ENCODE measurements around the gene PSTPIP2.
"Not testable (repeated sequence)": the region's sequence is repeated elsewhere in the genome, so short reads cannot be mapped to it uniquely, and the experiment has no call there.

Gene PSTPIP2

DNA sequence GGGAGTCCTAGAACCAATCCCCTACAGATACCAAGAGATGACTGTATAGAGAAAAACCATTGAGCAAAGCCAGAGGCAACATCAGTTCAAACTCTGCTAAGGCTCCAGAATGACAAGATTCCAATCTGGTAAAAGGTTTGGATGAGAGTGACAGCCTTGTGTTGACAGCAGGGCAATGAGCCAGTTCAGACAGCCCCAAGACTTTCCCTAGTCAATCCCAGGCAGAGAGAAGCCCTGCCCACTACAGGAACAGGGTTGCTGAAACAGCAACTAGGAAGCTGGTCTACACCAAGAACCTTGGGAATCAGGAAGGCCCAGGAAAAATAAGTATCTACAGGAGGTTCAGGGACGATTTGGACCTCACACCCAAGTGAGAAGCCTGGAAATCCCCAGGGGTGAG, 3.3 kb downstream of the PSTPIP2 start:
- no peak for DNase-seq

DNA sequence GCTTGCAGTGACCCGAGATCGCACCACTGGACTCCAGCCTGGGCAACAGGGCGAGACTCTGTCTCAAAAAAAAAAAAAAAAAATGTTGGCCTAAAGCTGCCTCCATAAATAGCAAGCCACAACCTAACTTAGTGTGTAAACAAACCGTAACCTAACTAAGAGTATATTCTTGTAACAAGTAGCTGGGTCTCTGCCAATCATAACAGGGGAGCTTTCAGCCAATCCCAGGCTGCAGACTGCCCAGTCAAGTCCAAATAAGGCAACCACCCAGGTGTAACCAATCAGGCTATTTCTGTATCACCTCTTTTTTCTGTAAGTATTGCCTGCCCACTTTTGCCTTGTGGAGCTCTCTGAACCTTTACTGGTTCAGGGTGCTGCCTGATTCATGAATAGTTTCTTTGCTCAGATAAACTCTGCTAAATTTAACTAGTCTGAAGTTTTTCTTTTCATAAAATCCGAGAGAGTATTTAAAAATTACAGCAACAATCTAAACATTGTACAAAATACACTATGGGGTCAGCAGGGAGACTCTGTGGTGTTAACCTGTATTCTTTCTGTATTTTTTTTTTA, 4.5 kb downstream of the PSTPIP2 start:
- no peak for DNase-seq

DNA sequence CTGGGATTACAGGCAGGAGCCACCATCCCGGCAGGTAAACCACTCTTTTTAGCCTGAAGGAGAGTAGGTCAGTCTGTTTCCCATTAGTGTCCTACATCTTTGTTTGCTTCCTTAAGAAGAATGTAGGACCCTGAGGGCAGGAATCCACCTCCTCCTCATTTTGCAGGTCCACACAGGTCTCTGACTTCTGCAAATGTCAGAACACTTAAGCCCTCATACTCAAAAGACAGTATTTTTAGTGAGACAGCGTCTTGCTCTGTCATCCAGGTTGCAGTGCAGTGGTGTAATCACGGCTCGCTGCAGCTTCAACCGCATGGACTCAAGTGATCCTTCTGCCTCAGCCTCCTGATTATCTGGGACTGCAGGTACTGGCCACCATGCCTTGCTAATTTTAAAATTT, 9.3 kb downstream of the PSTPIP2 start:
- DNase-seq = no peak

- DNase-seq = no peak
These were observed 10.3 kb downstream of the PSTPIP2 start for GRCh38 chr18:46061796-46062195.

DNA sequence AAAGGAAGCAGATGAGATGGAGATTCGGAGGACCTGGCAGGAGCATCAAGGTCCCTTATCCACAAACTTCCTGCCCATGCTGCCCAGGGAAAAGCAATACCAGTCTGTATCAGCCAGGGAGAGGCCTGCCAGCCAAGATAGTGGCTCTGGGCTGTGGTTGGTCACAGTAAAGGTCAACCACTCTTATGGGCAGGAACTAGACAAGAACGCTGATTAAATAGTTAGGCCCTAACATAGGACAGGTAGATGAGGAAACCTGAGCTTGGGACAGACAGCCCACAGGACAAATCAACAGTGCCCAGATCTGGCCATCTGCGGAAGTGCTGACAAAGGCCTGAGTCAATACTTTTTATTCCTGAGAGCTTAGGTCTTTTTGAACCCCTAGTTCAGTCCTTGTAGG, 10.7 kb downstream of the PSTPIP2 start:
- no peak for DNase-seq

DNA sequence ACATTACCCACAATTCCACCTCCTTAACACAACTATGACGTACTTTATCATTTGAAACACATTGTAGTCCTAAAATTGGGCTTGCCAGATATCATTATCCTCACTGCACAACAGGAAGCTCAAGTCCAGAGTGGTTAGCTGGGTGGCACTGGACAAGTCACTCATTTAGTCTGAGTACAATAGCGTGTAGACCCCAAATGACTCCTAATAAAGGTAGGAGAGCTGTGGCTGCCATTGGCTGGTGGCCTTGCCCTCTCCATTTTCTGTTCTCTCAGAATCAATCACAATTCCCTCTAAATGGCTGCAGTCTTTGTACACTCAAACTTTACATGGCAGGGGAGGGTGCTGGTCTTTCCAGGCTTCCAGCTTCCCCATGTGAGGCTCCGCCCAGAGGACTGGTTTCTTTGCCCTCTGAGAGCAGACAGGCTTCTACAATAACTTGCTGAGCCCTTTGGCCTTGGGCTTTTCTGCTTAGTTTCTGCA, 11.7 kb downstream of the PSTPIP2 start:
- DNase-seq = no peak

- DNase-seq = no peak
These were observed 16.2 kb downstream of the PSTPIP2 start for GRCh38 chr18:46055838-46056230.

GRCh38 chr18:46054956-46055837, 16.9 kb downstream of the PSTPIP2 start:
- DNase-seq = no peak

DNA sequence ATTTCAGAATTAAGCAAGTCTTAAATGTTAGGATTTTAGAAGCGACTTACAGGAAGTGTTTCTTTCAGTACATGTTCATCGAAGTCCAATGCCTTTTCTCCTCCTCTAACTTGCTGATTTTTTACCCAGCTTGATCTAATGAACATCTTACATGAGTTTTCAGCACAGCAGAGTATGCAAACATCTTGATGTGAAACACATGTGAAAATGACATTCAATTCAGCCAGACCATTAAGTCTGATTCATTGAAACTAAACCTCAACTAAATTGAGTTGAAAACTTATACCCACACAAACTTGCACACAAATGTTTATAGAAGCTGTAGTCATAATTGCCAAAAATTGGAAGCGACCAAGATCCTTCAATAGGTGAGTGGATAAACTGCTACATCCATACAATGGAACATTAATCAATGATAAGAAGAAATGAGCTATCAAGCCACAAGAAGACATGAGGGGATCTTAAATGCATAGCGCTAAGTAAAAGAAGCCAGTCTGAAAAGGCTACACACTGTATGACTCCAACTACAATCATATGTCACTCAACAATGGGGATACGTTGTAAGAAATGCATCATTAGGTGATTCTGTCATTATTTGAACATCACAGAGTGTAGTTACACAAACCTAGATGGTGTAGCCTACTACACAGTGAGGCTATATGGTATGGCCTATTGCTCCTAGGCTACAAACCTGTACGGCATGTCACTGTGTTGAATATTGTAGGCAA, 18.5 kb downstream of the PSTPIP2 start:
- DNase-seq = no peak

DNA sequence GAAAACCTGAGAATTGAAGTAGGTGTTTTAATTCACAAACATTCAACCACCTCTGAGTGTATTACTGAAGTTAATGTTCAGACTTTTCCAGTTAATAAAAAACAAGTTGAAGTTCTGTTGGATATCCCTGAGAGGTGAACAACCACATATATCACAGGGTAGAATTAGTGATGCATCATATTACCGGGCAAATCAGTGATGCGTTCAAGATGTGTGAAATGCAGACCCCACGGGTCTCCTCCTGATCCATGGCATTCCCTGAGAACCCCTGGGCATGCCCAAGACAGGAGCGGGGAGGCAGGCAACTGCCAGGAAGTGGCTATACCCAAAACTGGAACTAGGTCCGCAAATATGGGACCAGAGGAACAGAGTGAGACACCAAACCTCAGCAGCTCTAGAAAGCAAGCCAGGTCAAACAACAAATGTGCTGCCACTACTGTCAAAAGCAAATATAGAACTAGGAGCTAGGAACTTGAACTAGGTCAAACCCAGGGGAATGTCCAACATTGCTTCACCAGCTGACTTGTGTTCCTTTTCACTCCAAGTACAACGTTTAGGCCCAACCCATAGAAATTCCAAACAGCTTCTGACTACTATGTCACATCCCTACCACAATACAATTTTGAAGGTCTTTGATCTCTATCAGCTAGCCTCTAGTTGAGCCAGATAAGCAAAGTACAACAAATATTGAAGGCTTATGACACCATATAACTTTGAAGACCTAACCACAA, 20.2 kb downstream of the PSTPIP2 start:
- no peak for DNase-seq

GRCh38 chr18:46050268-46050667, 21.8 kb downstream of the PSTPIP2 start:
- no peak for DNase-seq

DNA sequence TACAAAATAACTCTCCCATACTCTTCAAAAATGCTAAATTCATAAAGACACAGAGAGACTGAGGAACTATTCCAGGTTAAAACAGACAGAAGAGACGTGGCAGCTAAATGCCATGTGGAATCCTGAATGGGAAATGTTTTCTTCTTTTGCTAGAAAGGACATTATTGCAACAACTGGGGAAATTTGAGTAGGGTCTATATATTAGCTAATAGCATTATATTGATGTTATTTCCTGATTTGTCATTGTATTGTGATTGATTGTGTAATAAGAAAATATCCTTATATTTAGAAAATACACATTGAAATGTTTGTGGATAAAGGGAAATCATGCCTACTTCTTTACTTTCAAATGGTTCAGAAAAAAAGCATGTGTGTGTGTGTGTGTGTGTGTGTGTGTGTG, 23.4 kb downstream of the PSTPIP2 start:
- no peak for DNase-seq

- DNase-seq = not testable (repeated sequence)
These were observed 24.7 kb downstream of the PSTPIP2 start for GRCh38 chr18:46047369-46047768.

- DNase-seq = no peak
These were observed 25.4 kb downstream of the PSTPIP2 start for GRCh38 chr18:46046688-46047087.

DNA sequence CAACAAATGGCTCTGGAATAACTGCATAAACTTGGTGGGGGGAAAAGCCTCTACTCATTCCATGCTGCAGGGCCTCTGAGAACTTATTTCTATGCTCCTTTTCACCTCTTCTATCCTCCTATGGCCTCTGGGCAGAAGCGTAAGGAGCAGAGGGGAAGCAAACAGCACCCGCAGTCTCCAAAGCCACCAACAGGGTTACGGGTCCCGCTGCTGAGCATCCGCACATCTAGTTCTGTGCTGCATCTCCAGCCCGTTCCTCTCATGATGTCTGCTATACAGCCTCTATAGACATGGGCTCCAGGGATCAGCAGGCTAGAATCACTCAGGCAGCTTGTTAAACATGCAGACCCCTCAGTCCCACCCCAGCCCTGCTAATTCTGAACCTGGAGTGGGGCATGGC, 25.9 kb downstream of the PSTPIP2 start:
- no peak for DNase-seq

GRCh38 chr18:46042571-46043123, 29.4 kb downstream of the PSTPIP2 start:
- no peak for DNase-seq

GRCh38 chr18:46040747-46041104, 31.3 kb downstream of the PSTPIP2 start:
- no peak for DNase-seq

DNA sequence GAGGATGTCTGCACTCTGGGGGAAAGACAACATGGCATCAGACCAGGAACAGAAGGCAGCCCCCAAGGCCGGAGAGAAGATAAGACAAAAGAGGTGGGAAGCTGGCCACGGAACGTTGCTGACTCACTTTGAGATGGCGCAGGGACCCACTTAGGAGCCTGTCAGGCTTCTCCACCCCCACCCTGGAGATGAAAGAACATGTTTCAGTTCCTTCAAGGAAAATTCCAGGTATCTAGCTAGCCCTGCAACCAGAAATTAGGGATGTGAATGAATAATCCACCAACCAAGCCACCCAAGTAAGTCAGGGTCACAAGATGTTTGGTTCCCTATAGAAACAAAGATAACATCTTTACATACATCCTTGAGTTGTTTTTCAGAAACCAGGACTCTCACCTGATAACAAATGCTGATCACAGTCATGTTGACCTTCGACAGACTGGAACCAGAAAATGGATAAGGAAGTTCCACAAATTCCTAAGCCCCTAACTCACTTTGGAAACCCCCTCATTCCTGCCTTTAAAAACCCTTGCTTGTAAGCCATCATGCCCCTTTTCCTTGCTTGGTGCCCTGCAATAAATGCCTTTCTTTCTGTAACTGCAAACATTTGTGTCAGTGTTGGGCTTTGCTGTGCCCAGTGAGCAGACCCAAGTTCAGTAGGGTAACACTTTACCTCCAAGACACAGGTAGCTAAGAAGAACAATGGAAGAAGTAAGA, 31.9 kb downstream of the PSTPIP2 start:
- no peak for DNase-seq

DNA sequence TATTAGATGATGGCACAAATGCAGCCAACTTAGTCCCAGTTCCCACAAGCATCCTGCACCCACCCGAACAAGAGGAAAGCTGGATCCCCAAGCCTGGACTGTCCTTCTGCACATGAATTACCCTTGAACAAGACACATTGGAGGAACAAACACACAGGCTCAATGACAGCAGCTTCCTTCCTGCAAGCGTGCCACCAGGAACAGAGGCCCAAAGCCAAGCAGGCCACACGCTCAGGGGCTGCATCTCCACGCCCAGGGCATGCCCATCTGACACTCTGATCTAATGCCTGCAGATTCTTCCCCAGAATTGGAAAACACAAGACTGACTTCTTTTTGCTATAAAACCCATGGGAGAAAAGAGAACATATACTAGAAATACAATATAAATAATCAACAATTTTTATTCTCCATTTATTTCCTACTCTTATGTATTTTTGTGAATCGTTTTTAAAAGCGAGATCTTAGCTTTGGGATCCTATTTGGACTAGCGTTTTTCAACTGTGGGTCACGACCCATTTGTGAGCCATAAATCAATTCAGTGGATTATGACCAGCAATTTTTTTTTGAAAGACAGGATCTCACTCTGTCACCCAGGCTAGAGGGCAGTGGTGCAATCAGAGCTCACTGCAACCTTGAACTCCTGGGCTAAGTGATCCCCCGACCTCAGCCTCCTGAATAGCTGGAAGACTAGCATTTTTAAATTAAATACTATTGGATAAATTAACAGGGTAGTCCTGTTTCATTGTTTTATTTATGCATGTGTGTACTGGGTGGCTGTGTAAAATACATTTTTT, 34.4 kb downstream of the PSTPIP2 start:
- no peak for DNase-seq

DNA sequence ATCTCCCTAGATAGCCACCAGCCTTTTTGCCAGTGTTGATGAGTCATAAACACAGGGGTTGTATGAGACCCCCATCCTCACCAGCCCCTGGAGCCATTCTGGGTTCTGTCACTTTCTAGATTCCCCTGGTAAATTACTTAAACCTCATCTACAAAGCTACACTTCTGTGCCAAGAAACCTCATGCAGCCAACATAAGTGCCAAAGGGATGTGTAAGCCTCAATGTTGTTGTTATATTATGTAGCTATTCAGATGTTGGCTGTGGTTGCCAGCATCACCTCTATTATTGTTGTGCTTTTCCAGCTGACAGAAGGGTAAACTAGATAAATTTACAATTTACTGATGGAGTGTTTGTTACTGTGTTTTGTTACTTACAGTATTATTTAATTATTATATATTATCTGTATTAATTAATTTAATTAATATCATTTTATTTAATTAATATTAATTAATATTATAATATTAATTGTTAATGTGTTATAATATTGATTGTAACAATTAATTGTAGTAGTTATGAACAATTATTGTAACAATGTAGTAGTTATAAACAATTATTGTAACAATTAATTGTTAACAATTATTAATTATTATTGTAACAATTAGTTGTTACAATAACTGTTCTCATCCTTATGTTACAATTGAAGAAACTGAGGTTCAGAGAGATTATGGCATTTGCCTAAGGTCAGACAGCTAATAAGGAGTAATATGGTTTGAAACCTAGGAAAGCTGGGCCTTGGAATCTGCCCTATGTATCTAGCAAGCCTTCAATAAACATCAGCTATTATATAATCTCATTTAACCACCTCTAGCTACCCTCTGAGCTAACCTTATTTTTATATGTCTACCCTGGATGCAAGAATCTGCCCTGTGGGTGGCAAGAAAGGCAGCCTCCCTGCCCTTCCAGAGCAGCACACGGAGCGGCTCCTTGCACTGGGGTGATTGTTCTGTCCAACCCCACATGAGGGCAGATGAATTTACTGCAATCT, 36.1 kb downstream of the PSTPIP2 start:
- DNase-seq = no peak

Measured in NCI-H510A (cell line).